Measurements from ENCODE around the gene TRPC4AP. TPM values are rescaled to one million over a fixed set of nuclear protein-coding genes. Genes with fewer than 3 reads are reported as not detected.

The TRPC4AP gene
- total RNA-seq, 1 donor from 2014 or later: 102 TPM

GRCh38 chr20:35008411-35009342 lies 83.9 kb downstream of the TRPC4AP start:
- no peaks in the 10 kb centered on the region for H3K9me3 Mint-ChIP-seq
- DNase-seq (ENCODE audit: extremely low spot score, unreplicated experiment): peak; percentile 55

GRCh38 chr20:35007891-35008290 lies 84.7 kb downstream of the TRPC4AP start:
- Mint-ChIP-seq H3K36me3 (peaks cover 28% of the 10 kb centered on the region), H3K27me3 (no peaks in the 10 kb centered on the region), H3K9me3 (no peaks in the 10 kb centered on the region), H3K4me1 (ENCODE audit: unreplicated experiment) (no peaks in the 10 kb centered on the region), H3K4me3 (no peak overlapping the region), H3K27ac (no peak overlapping the region)
- no peak for TF ChIP-seq CTCF (conservative IDR thresholded peaks at IDR 0.05)
- DNase-seq (ENCODE audit: extremely low spot score, unreplicated experiment): peak; percentile 69

More at GRCh38 chr20:35008411-35009342, 83.9 kb downstream of the TRPC4AP start:
- H3K4me1 Mint-ChIP-seq (ENCODE audit: unreplicated experiment): peaks cover 4% of the 10 kb centered on the region
- no peak overlapping the region for H3K4me3 Mint-ChIP-seq
- TF ChIP-seq CTCF (conservative IDR thresholded peaks at IDR 0.05): no peak
- H3K27ac Mint-ChIP-seq: no peak overlapping the region
- H3K36me3 Mint-ChIP-seq: peaks cover 28% of the 10 kb centered on the region
- no peaks in the 10 kb centered on the region for H3K27me3 Mint-ChIP-seq

- Mint-ChIP-seq H3K36me3 (peaks cover 28% of the 10 kb centered on the region), H3K4me1 (ENCODE audit: unreplicated experiment) (no peaks in the 10 kb centered on the region), H3K27ac (no peak overlapping the region), H3K27me3 (no peaks in the 10 kb centered on the region), H3K9me3 (no peaks in the 10 kb centered on the region), H3K4me3 (no peak overlapping the region)
- DNase-seq (ENCODE audit: extremely low spot score, unreplicated experiment): peak; percentile 52
- no peak for TF ChIP-seq CTCF (conservative IDR thresholded peaks at IDR 0.05)
These were observed 85.2 kb downstream of the TRPC4AP start for GRCh38 chr20:35007413-35007812.

- TF ChIP-seq CTCF (conservative IDR thresholded peaks at IDR 0.05): no peak
- H3K36me3 Mint-ChIP-seq: peaks cover 28% of the 10 kb centered on the region
- no peak overlapping the region for H3K27ac Mint-ChIP-seq
- H3K4me3 Mint-ChIP-seq: no peak overlapping the region
- H3K4me1 Mint-ChIP-seq (ENCODE audit: unreplicated experiment): no peaks in the 10 kb centered on the region
- DNase-seq (ENCODE audit: extremely low spot score, unreplicated experiment): peak; percentile 64
- no peaks in the 10 kb centered on the region for H3K27me3 Mint-ChIP-seq
- no peaks in the 10 kb centered on the region for H3K9me3 Mint-ChIP-seq
These were observed 86.1 kb downstream of the TRPC4AP start for GRCh38 chr20:35006531-35006971.

- Mint-ChIP-seq H3K27me3 (no peaks in the 10 kb centered on the region), H3K4me1 (ENCODE audit: unreplicated experiment) (no peaks in the 10 kb centered on the region), H3K4me3 (no peak overlapping the region), H3K27ac (no peak overlapping the region), H3K36me3 (peaks cover 23% of the 10 kb centered on the region), H3K9me3 (no peaks in the 10 kb centered on the region)
- DNase-seq (ENCODE audit: extremely low spot score, unreplicated experiment): peak; percentile 67
- no peak for TF ChIP-seq CTCF (conservative IDR thresholded peaks at IDR 0.05)
These were observed 86.6 kb downstream of the TRPC4AP start for GRCh38 chr20:35006009-35006408.
